Thyroid gland (tissue), 4 donors: ENCODE data around the gene IFT88. TPM values are rescaled to one million over a fixed set of nuclear protein-coding genes. Genes with fewer than 3 reads are reported as not detected.

Source experiments
- DNase-seq, 2 donors: peaks; one replicate each; pipeline ENCODE4 v3.0.0-alpha.2; 2019
- H3K27ac ChIP-seq, 3 donors: fragments of 200-600 bp; sonication (generic); 1 replicate in 2 of 3; 2 replicates in 1 of 3; pipeline ENCODE4 v1.5.1; 2016 to 2019; ENCODE audit warnings: mild to moderate bottlenecking in 1 of 3, moderate library complexity in 1 of 3
- H3K27me3 ChIP-seq: fragments of 200-600 bp; sonication (generic); one replicate; pipeline ENCODE4 v1.5.1; 2019
- H3K36me3 ChIP-seq, 2 donors: fragments of 200-600 bp; sonication (generic); one replicate each; pipeline ENCODE4 v1.5.1; 2016 to 2019
- H3K4me1 ChIP-seq, 2 donors: fragments of 200-600 bp; sonication (generic); one replicate each; pipeline ENCODE4 v1.5.1; 2017 to 2019
- H3K4me3 ChIP-seq, 3 donors: fragments of 200-600 bp; sonication (generic); replicated peaks in 1 of 3; 1 replicate in 2 of 3; 2 replicates in 1 of 3; pipeline ENCODE4 v1.5.1; 2016; ENCODE audit warnings: mild to moderate bottlenecking in 1 of 3
- H3K9me3 ChIP-seq: fragments of 200-600 bp; sonication (generic); one replicate; pipeline ENCODE4 v1.5.1; 2017
- CTCF ChIP-seq, 6 experiments: fragments of 200-600 bp in 3 of 6; fragments of 450-650 bp in 3 of 6; sonication (generic) in 3 of 6; IDR thresholded peaks; one replicate each; pipeline ENCODE4 v1.5.1; 2016 to 2019; ENCODE audit warnings: antibody characterized with exemption in 6 of 6, mild to moderate bottlenecking in 2 of 6, inconsistent platforms in 1 of 6, moderate library complexity in 1 of 6
- POLR2A ChIP-seq, 2 donors: fragments of 450-650 bp; IDR thresholded peaks; one replicate each; pipeline ENCODE4 v1.6.1; 2017; ENCODE audit warnings: antibody characterized with exemption in 2 of 2, mild to moderate bottlenecking in 2 of 2, moderate library complexity in 1 of 2
- WGBS, 2 donors: methylation state at CpG; one replicate each; pipeline ENCODE4 v1.1.5; 2017; 5-methylcytosine and 5-hydroxymethylcytosine counted together
- intact Hi-C: fragments of 100-400 bp; cut with DNase I; formaldehyde crosslinking; loops from one replicate; pipeline ENCODE4 v1.15.1; 2023
- total RNA-seq, 4 donors: library from RNA; depleted of rRNA; stranded (reverse); fragments of >200 nt; gene quantifications; one replicate each; pipeline ENCODE4 v1.2.3, GENCODE V29; 2016

Gene IFT88
- total RNA-seq, 4 donors from 2014 or later: 30.2 to 59.5 (median 42.2) TPM

DNA sequence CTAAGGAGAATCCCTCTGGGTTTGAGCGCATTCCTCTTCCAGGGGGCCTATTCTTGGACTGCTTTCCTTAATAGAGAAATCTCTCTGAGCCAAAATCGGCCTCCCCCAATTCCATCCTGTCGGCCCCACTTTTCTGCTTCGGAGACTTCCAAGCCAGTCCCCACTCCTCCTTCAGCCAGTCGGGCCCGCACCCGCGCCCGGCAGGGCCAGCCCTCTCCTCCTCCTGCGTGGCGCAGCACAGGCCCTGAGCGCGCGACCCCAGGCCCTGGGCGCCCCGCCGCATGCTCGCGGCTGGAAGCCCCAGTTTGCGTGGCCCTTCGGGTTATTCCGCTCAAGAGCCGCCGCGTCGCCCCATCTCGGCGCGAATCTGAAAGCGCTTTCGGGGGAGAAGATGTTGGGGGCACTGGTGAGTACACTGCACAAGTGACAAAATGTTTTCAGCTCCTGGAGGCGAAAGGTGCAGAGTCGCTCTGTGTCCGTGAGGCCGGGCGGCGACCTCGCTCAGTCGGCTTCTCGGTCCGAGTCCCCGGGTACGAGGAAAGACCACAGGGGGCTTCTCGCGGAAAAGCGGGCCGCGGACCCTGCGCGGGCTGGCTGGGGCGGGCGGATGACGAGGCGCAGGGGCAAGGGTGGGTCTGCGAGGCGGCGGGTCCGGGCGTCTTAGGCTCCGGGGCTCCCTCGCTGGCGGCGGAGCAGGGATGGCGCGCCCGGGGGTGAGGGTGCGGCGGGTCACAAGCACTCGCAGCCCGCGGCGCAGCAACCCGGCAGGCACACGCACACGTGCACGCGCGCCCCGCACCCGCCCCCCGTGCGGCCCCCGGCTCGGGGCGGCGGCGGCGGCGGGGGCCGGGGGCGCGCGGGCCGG, 136.2 kb downstream of the IFT88 start, which contains the start of gene IL17D:
IL17D (plus strand) TSS at position 785 of the 865 bp plus-strand sequence. CDS start 303 bp downstream, outside the sequence.
- intact Hi-C loops: loop anchor here (5.0 kb wide), 1 partner anchor 434 kb away; no protein-coding TSS in a partner anchor
- no peaks in the 10 kb centered on the region for H3K9me3 ChIP-seq
- peaks cover 3 to 8% of the 10 kb centered on the region in 2 donors for H3K4me1 ChIP-seq
- no peak for TF ChIP-seq POLR2A (IDR thresholded peaks at IDR 0.05)
- TF ChIP-seq CTCF (IDR thresholded peaks at IDR 0.05): no peak
- no peaks in the 10 kb centered on the region for H3K36me3 ChIP-seq
- peak within 1 kb of the TSS; percentile 48 to 75 (median 65) for H3K4me3 ChIP-seq
- no peaks in the 10 kb centered on the region for H3K27me3 ChIP-seq
- peak; percentile 15 to 28 for DNase-seq
- H3K27ac ChIP-seq: peak within 1 kb of the TSS in 2 of 3 donors; percentile 54 to 58
- WGBS, 2 donors: 1 to 2% methylated on average over 21 to 28 of the region's 94 CpGs

- H3K4me3 ChIP-seq: peak overlapping the region in 1 of 3 donors; percentile 28
- no peaks in the 10 kb centered on the region for H3K9me3 ChIP-seq
- peak; percentile 89 to 90 for DNase-seq
- no peaks in the 10 kb centered on the region for H3K27me3 ChIP-seq
- peaks cover 3 to 8% of the 10 kb centered on the region in 2 donors for H3K4me1 ChIP-seq
- H3K36me3 ChIP-seq: no peaks in the 10 kb centered on the region
- peak overlapping the region in 2 of 3 donors; percentile 7 to 41 for H3K27ac ChIP-seq
- intact Hi-C loops: loop anchor here (5.0 kb wide), 1 partner anchor 433 kb away; no protein-coding TSS in a partner anchor
- WGBS, 2 donors: 0% methylated on average over 4 to 7 of the region's 98 CpGs
- TF ChIP-seq CTCF (IDR thresholded peaks at IDR 0.05) (peak in 4 of 6 experiments; percentile 22 to 90 (median 82)), POLR2A (IDR thresholded peaks at IDR 0.05) (peak; percentile 12 to 78)
Observed at GRCh38 chr13:20703780-20704458, 137.0 kb downstream of the IFT88 start.

GRCh38 chr13:20704459-20705069, 137.6 kb downstream of the IFT88 start:
- no peaks in the 10 kb centered on the region for H3K9me3 ChIP-seq
- WGBS, 2 donors: 27 to 35% methylated on average over 14 to 18 of the region's 20 CpGs
- peak overlapping the region in 2 of 3 donors; percentile 7 to 41 for H3K27ac ChIP-seq
- DNase-seq: no peak
- H3K4me1 ChIP-seq: peaks cover 3 to 11% of the 10 kb centered on the region in 2 donors
- no peaks in the 10 kb centered on the region for H3K36me3 ChIP-seq
- intact Hi-C loops: loop anchor here (5.0 kb wide), 1 partner anchor 433 kb away; no protein-coding TSS in a partner anchor
- no peak for TF ChIP-seq POLR2A (IDR thresholded peaks at IDR 0.05)
- no peaks in the 10 kb centered on the region for H3K27me3 ChIP-seq
- H3K4me3 ChIP-seq: peak overlapping the region in 1 of 3 donors; percentile 28

DNA sequence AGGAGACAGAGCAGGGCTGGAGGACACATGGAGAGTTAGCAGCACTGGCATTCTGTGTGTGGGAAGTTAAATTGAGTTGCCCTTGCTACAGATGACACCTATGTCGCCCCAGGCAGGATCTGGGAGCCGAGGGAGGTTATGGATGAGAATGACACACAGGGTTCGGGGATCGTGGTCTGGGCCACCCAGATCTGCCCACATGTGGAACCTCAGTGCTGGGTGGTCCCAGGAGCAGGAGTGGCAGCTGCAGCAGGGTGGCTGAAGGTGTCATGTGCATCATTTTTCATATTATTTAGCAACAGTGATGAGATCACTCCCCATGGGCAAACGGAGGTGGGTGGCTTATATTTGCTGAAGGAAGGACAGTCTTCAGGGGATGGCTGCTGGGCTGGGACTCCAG, 139.7 kb downstream of the IFT88 start:
- H3K27me3 ChIP-seq: no peaks in the 10 kb centered on the region
- TF ChIP-seq CTCF (IDR thresholded peaks at IDR 0.05): no peak
- no peak for TF ChIP-seq POLR2A (IDR thresholded peaks at IDR 0.05)
- DNase-seq: no peak
- H3K4me3 ChIP-seq: no peak overlapping the region
- intact Hi-C loops: no loop called here
- no peak overlapping the region for H3K27ac ChIP-seq
- H3K9me3 ChIP-seq: no peaks in the 10 kb centered on the region
- WGBS, 2 donors: 85 to 92% methylated on average over 5 of the region's 5 CpGs
- no peaks in the 10 kb centered on the region for H3K36me3 ChIP-seq
- H3K4me1 ChIP-seq: peaks cover 3 to 13% of the 10 kb centered on the region in 2 donors

DNA sequence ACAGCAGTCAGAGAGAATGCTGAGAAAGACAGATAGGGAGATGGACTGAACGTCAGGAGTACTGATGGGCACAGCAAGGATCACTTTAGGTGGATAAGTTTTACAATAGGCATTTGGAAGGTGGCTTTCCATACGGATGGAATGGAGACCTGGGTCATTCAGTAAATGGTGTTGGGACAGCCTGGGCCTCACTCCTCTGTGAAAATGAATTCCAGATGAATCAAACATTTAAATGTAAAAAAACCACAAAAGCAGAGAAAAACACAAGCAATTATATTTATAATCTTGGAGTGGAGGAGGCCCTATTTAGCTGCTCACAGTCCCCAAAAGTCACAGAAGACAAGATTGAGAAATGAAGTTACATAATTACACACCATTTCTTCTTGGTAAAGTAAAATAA, 141.3 kb downstream of the IFT88 start:
- Histone ChIP-seq H3K4me3 (no peak overlapping the region), H3K27ac (no peak overlapping the region), H3K4me1 (peaks cover 0 to 14% of the 10 kb centered on the region in 2 donors), H3K27me3 (no peaks in the 10 kb centered on the region), H3K9me3 (no peaks in the 10 kb centered on the region), H3K36me3 (no peaks in the 10 kb centered on the region)
- intact Hi-C loops: no loop called here
- 84 to 91% methylated on average over 2 of the region's 2 CpGs for WGBS, 2 donors
- TF ChIP-seq POLR2A (IDR thresholded peaks at IDR 0.05) (no peak), CTCF (IDR thresholded peaks at IDR 0.05) (no peak)
- no peak for DNase-seq
